Lower leg skin (tissue), 4 donors: ENCODE data around the gene TMEM176A. TPM values are rescaled to one million over a fixed set of nuclear protein-coding genes. Genes with fewer than 3 reads are reported as not detected.

Experiments
- DNase-seq, 2 donors: peaks; one replicate each; pipeline ENCODE4 v3.0.0-alpha.2; 2019; ENCODE audit warnings: low spot score in 2 of 2
- H3K4me3 ChIP-seq: fragments of 200-600 bp; sonication (generic); 2 replicates; pipeline ENCODE4 v1.5.1; 2017; ENCODE audit warnings: mild to moderate bottlenecking, low read depth; ENCODE audit not compliant: poor library complexity, severe bottlenecking
- CTCF ChIP-seq, 3 donors: fragments of 450-650 bp; IDR thresholded peaks; one replicate each; pipeline ENCODE4 v1.5.1; 2016; ENCODE audit warnings: antibody characterized with exemption in 3 of 3, mild to moderate bottlenecking in 3 of 3, moderate library complexity in 2 of 3
- POLR2A ChIP-seq, 2 donors: fragments of 450-650 bp; IDR thresholded peaks; one replicate each; pipeline ENCODE4 v1.6.1; 2016 to 2017; ENCODE audit warnings: antibody characterized with exemption in 2 of 2, mild to moderate bottlenecking in 1 of 2, moderate library complexity in 1 of 2
- WGBS, 2 donors: methylation state at CpG; one replicate each; pipeline ENCODE4 v1.1.5; 2018; 5-methylcytosine and 5-hydroxymethylcytosine counted together
- intact Hi-C: fragments of 100-400 bp; cut with DNase I; formaldehyde crosslinking; loops from one replicate; pipeline ENCODE4 v1.15.0; 2023; ENCODE audit warnings: low total_unique reads
- total RNA-seq, 4 donors: library from RNA; depleted of rRNA; stranded (reverse); fragments of >200 nt; gene quantifications; one replicate each; pipeline ENCODE4 v1.1.0, GENCODE V29; 2016

Gene TMEM176A
- total RNA-seq, 4 donors from 2014 or later, result 4.8 to 10.2 (median 9.5) TPM

GRCh38 chr7:150820148-150820547 is 19.6 kb downstream of the TMEM176A start:
- H3K4me3 ChIP-seq, result no peak overlapping the region
- intact Hi-C loops, result no loop called here
- no peak for TF ChIP-seq POLR2A (IDR thresholded peaks at IDR 0.05)
- TF ChIP-seq CTCF (IDR thresholded peaks at IDR 0.05), result no peak
- 32 to 34% methylated on average over 5 of the region's 5 CpGs for WGBS, 2 donors
- DNase-seq, result no peak

- 55 to 60% methylated on average over 7 of the region's 7 CpGs for WGBS, 2 donors
- no peak for DNase-seq
- TF ChIP-seq CTCF (IDR thresholded peaks at IDR 0.05) (no peak), POLR2A (IDR thresholded peaks at IDR 0.05) (no peak)
- intact Hi-C loops, result no loop called here
- H3K4me3 ChIP-seq, result no peak overlapping the region
Observed at GRCh38 chr7:150820578-150821198, 20.1 kb downstream of the TMEM176A start.

- TF ChIP-seq POLR2A (IDR thresholded peaks at IDR 0.05) (no peak), CTCF (IDR thresholded peaks at IDR 0.05) (no peak)
- intact Hi-C loops, result no loop called here
- 83 to 88% methylated on average over 8 of the region's 8 CpGs for WGBS, 2 donors
- H3K4me3 ChIP-seq, result no peak overlapping the region
- no peak for DNase-seq
Observed at GRCh38 chr7:150823043-150823442, 22.5 kb downstream of the TMEM176A start.

- no peak for DNase-seq
- WGBS, 2 donors, result 88% methylated on average over 10 of the region's 10 CpGs
- TF ChIP-seq CTCF (IDR thresholded peaks at IDR 0.05), result no peak
- no peak for TF ChIP-seq POLR2A (IDR thresholded peaks at IDR 0.05)
- intact Hi-C loops, result no loop called here
- H3K4me3 ChIP-seq, result no peak overlapping the region
Observed at GRCh38 chr7:150823484-150824126, 23.0 kb downstream of the TMEM176A start.

GRCh38 chr7:150824379-150825177 is 24.0 kb downstream of the TMEM176A start:
- no peak for DNase-seq
- 86 to 93% methylated on average over 7 to 20 of the region's 20 CpGs for WGBS, 2 donors
- no peak overlapping the region for H3K4me3 ChIP-seq
- TF ChIP-seq POLR2A (IDR thresholded peaks at IDR 0.05) (no peak), CTCF (IDR thresholded peaks at IDR 0.05) (no peak)
- intact Hi-C loops, result no loop called here
